Osteocyte (in vitro differentiated cells): ENCODE data around the gene PGS1. TPM values are rescaled to one million over a fixed set of nuclear protein-coding genes. Genes with fewer than 3 reads are reported as not detected.

ENCODE experiments used
- DNase-seq: peaks from one replicate; pipeline ENCODE4 v3.0.0; 2021; ENCODE audit warnings: mixed read lengths; ENCODE audit not compliant: unreplicated experiment; ENCODE audit errors: extremely low spot score
- H3K27ac Mint-ChIP-seq: one replicate; pipeline ENCODE4 v1.8.0; 2021; ENCODE audit warnings: mild to moderate bottlenecking, mixed read lengths; ENCODE audit not compliant: unreplicated experiment
- H3K27me3 Mint-ChIP-seq: one replicate; pipeline ENCODE4 v1.8.0; 2021; ENCODE audit warnings: mixed read lengths; ENCODE audit not compliant: unreplicated experiment
- H3K36me3 Mint-ChIP-seq: one replicate; pipeline ENCODE4 v1.8.0; 2021; ENCODE audit warnings: mixed read lengths; ENCODE audit not compliant: unreplicated experiment
- H3K4me1 Mint-ChIP-seq: one replicate; pipeline ENCODE4 v1.8.0; 2021; ENCODE audit warnings: mixed read lengths; ENCODE audit not compliant: unreplicated experiment
- H3K4me3 Mint-ChIP-seq: one replicate; pipeline ENCODE4 v1.8.0; 2021; ENCODE audit warnings: mild to moderate bottlenecking, moderate library complexity, mixed read lengths; ENCODE audit not compliant: unreplicated experiment
- H3K9me3 Mint-ChIP-seq: one replicate; pipeline ENCODE4 v1.8.0; 2021; ENCODE audit warnings: mixed read lengths; ENCODE audit not compliant: unreplicated experiment
- total RNA-seq: library from RNA; stranded (reverse); gene quantifications from 2 replicates; pipeline ENCODE4 v1.2.1, GENCODE V29; 2021
- TF ChIP-seq, protein P1 (sequence below): fragments of 200-600 bp; sonication (generic); IDR thresholded peaks from 2 replicates; pipeline ENCODE4 v1.5.0; 2021; ENCODE audit warnings: antibody characterized with exemption, mild to moderate bottlenecking, moderate library complexity

Gene PGS1
- total RNA-seq, 1 donor from 2014 or later = 53.0 TPM

DNA sequence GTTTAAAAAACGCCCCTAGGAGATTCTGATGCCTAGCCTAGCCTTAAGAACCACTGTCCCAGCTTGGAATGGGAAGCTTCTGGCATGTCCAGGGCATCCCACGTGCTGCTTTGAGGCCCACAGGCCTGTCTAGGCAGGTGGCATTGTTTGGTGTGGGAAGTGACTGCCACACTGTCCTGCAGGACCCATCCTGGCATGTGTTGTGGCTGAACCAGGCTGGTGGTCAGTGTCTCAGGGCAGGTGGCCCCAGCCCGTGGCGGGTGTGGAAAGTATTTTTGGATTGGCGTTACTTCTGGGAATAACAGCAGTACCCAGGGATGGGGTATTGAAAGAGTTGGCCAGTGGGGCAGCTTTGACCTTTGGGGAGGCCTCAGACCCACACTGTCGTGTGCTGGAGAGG is 27.9 kb downstream of the PGS1 start:
- H3K4me1 Mint-ChIP-seq = peaks cover 31% of the 10 kb centered on the region
- TF ChIP-seq, protein P1, sequence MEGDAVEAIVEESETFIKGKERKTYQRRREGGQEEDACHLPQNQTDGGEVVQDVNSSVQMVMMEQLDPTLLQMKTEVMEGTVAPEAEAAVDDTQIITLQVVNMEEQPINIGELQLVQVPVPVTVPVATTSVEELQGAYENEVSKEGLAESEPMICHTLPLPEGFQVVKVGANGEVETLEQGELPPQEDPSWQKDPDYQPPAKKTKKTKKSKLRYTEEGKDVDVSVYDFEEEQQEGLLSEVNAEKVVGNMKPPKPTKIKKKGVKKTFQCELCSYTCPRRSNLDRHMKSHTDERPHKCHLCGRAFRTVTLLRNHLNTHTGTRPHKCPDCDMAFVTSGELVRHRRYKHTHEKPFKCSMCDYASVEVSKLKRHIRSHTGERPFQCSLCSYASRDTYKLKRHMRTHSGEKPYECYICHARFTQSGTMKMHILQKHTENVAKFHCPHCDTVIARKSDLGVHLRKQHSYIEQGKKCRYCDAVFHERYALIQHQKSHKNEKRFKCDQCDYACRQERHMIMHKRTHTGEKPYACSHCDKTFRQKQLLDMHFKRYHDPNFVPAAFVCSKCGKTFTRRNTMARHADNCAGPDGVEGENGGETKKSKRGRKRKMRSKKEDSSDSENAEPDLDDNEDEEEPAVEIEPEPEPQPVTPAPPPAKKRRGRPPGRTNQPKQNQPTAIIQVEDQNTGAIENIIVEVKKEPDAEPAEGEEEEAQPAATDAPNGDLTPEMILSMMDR = no peak
- no peak for DNase-seq
- peaks cover 22% of the 10 kb centered on the region for H3K36me3 Mint-ChIP-seq
- H3K9me3 Mint-ChIP-seq = no peaks in the 10 kb centered on the region
- no peak overlapping the region for H3K4me3 Mint-ChIP-seq
- H3K27me3 Mint-ChIP-seq = no peaks in the 10 kb centered on the region
- H3K27ac Mint-ChIP-seq = no peak overlapping the region

DNA sequence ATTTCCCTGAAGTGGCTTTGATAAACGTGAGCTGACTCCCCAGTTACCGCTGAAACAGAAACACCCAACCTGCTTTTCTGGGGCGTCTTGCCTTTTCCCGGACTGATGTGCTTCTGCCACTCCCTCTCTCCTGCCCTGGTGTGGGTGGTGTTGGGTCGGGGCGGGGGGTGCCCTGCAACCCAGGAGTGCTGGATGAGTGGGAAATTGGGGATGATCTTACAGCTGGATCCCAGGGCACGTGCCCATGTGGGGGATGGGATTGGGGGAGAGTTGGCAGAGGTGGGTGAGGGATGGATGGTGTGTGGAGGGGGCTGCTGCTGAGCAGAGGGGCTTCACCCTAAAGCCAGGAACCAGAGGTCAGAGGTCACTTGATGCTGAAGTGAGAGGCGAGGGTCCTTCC is 28.5 kb downstream of the PGS1 start:
- Mint-ChIP-seq H3K27ac (no peak overlapping the region), H3K36me3 (peaks cover 19% of the 10 kb centered on the region), H3K27me3 (no peaks in the 10 kb centered on the region), H3K4me3 (no peak overlapping the region), H3K9me3 (no peaks in the 10 kb centered on the region), H3K4me1 (peaks cover 31% of the 10 kb centered on the region)
- DNase-seq = no peak
- TF ChIP-seq, protein P1 = no peak

GRCh38 chr17:78407387-78408000 is 29.0 kb downstream of the PGS1 start:
- DNase-seq = no peak
- H3K36me3 Mint-ChIP-seq = peaks cover 19% of the 10 kb centered on the region
- no peaks in the 10 kb centered on the region for H3K27me3 Mint-ChIP-seq
- no peak overlapping the region for H3K4me3 Mint-ChIP-seq
- H3K4me1 Mint-ChIP-seq = peaks cover 34% of the 10 kb centered on the region
- H3K9me3 Mint-ChIP-seq = no peaks in the 10 kb centered on the region
- H3K27ac Mint-ChIP-seq = no peak overlapping the region
- TF ChIP-seq, protein P1 = no peak

GRCh38 chr17:78408476-78409050 is 30.1 kb downstream of the PGS1 start:
- Mint-ChIP-seq H3K4me3 (no peak overlapping the region), H3K27me3 (no peaks in the 10 kb centered on the region), H3K27ac (peak overlapping the region; percentile 31), H3K4me1 (peaks cover 39% of the 10 kb centered on the region), H3K36me3 (peaks cover 18% of the 10 kb centered on the region), H3K9me3 (no peaks in the 10 kb centered on the region)
- no peak for DNase-seq
- TF ChIP-seq, protein P1 = no peak

- Mint-ChIP-seq H3K36me3 (peaks cover 15% of the 10 kb centered on the region), H3K4me1 (peaks cover 45% of the 10 kb centered on the region), H3K4me3 (no peak overlapping the region), H3K9me3 (no peaks in the 10 kb centered on the region), H3K27me3 (no peaks in the 10 kb centered on the region), H3K27ac (no peak overlapping the region)
- TF ChIP-seq, protein P1 = no peak
- DNase-seq = no peak
Observed at GRCh38 chr17:78409191-78409928, 30.9 kb downstream of the PGS1 start.
